OCI-LY7 (cell line): ENCODE measurements around the gene ZNF512. TPM values are rescaled to one million over a fixed set of nuclear protein-coding genes. Genes with fewer than 3 reads are reported as not detected.

Experiments used
- BruUV-seq: library from RNA; stranded (reverse); fragments of 400-500 nt; replicated peaks from 2 replicates; lab custom pipeline; 2021; lab: Mats Ljungman, UMichigan
- CTCF ChIA-PET: fragments of 300-600 bp; sonication (Branson Sonifier 250); formaldehyde crosslinking; loops from one replicate; lab custom pipeline; 2022; ENCODE audit warnings: antibody characterized with exemption; ENCODE audit not compliant: unreplicated experiment; lab: Charles Lee
- POLR2A ChIA-PET: fragments of 300-600 bp; sonication (Branson Sonifier 250); formaldehyde crosslinking; loops from one replicate; lab custom pipeline; 2022; ENCODE audit warnings: antibody characterized with exemption; lab: Charles Lee
- DNase-seq: peaks from one replicate; pipeline ENCODE4 v3.0.0-alpha.2; 2015; ENCODE audit warnings: low spot score
- H2AFZ ChIP-seq: fragments of 200-600 bp; sonication (generic), shearing (Covaris generic); 2 replicates; pipeline ENCODE4 v1.6.1; 2014; ENCODE audit warnings: mild to moderate bottlenecking, antibody characterized with exemption, low read length, moderate library complexity
- H3K27ac ChIP-seq: fragments of 200-600 bp; sonication (generic); 2 replicates; pipeline ENCODE4 v1.5.1; 2014; ENCODE audit warnings: mixed run types, low read depth, mild to moderate bottlenecking, moderate library complexity, low read length, inconsistent platforms; ENCODE audit not compliant: poor library complexity, severe bottlenecking
- H3K36me3 ChIP-seq: fragments of 200-600 bp; sonication (generic); 2 replicates; pipeline ENCODE4 v1.6.1; 2014; ENCODE audit warnings: mild to moderate bottlenecking, antibody characterized with exemption, low read length, moderate library complexity, mixed read lengths; ENCODE audit not compliant: insufficient read depth
- H3K4me1 ChIP-seq: fragments of 200-600 bp; sonication (generic); 2 replicates; pipeline ENCODE4 v1.5.1; 2014; ENCODE audit warnings: mild to moderate bottlenecking, low read length; ENCODE audit not compliant: insufficient read depth, poor library complexity, severe bottlenecking
- H3K4me2 ChIP-seq: fragments of 200-600 bp; sonication (generic); 2 replicates; pipeline ENCODE4 v1.6.1; 2014; ENCODE audit warnings: mild to moderate bottlenecking, low read length
- H3K4me3 ChIP-seq: fragments of 200-600 bp; sonication (generic); 2 replicates; pipeline ENCODE4 v1.5.1; 2014; ENCODE audit warnings: mild to moderate bottlenecking, low read depth, low read length; ENCODE audit not compliant: poor library complexity, severe bottlenecking
- H3K79me2 ChIP-seq: fragments of 200-600 bp; sonication (generic); 2 replicates; pipeline ENCODE4 v1.6.1; 2016; ENCODE audit warnings: low read depth, mild to moderate bottlenecking, low read length, moderate library complexity, mixed read lengths; ENCODE audit not compliant: insufficient read depth
- H3K9me2 ChIP-seq: fragments of 200-600 bp; sonication (generic); 2 replicates; pipeline ENCODE4 v1.6.1; 2016; ENCODE audit warnings: mild to moderate bottlenecking, low read length, mixed read lengths; ENCODE audit not compliant: insufficient read depth
- H3K9me3 ChIP-seq: fragments of 200-600 bp; sonication (generic); 2 replicates; pipeline ENCODE4 v1.6.1; 2014; ENCODE audit warnings: mild to moderate bottlenecking, mixed run types, low read length, mixed read lengths
- H4K20me1 ChIP-seq: fragments of 200-600 bp; sonication (generic); 2 replicates; pipeline ENCODE4 v1.6.1; 2014; ENCODE audit warnings: mild to moderate bottlenecking, antibody characterized with exemption, low read length, moderate library complexity, mixed read lengths; ENCODE audit not compliant: insufficient read depth
- CTCF ChIP-seq: fragments of 200-600 bp; sonication (generic); conservative IDR thresholded peaks from 2 replicates; pipeline ENCODE4 v1.5.1; 2014; ENCODE audit warnings: mild to moderate bottlenecking, antibody characterized with exemption, low read length, moderate library complexity, mixed read lengths
- EZH2phosphoT487 ChIP-seq: fragments of 200-600 bp; sonication (generic); IDR thresholded peaks from 2 replicates; pipeline ENCODE4 v1.6.1; 2018; ENCODE audit warnings: low read depth, borderline replicate concordance, mild to moderate bottlenecking, mixed run types, antibody characterized with exemption, low read length, moderate library complexity, mixed read lengths
- intact Hi-C: fragments of 100-400 bp; cut with micrococcal nuclease; formaldehyde crosslinking; loops from one replicate; pipeline ENCODE4 v1.10.0; 2022; ENCODE audit not compliant: unreplicated experiment
- total RNA-seq, 2 experiments: library from RNA; depleted of rRNA in 1 of 2; stranded (reverse); fragments of >200 nt in 1 of 2; shearing (Covaris generic) in 1 of 2; gene quantifications; 2 replicates each; pipeline ENCODE4 v1.2.3, GENCODE V29; 2014 to 2022

ZNF512 gene
- total RNA-seq, 2 experiments from 2014 or later = 40.7 to 57.8 TPM

DNA sequence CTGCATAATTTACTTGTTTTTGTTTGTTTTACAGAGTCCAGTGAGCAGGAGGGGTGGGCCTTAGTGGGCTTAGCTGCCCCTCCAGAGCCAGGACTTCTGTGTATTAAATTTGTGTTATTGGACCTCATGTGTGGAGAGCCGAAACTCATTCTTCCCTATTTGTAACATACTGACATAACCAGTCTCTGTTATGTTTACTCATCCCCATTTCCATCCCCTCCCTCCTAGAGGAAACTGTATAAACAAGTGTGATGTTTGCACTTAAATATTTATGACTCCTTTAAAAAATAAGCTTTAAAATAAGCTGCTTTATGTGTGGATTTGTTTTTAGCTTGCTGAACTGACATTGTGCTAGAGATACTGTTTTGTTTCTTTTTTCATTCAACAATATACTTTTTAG lies 13.8 kb downstream of the ZNF512 start:
- peaks cover 20% of the 10 kb centered on the region for H3K9me3 ChIP-seq
- no peaks in the 10 kb centered on the region for H3K9me2 ChIP-seq
- H3K36me3 ChIP-seq = peaks cover 83% of the 10 kb centered on the region
- no peak overlapping the region for H3K27ac ChIP-seq
- H3K4me2 ChIP-seq = no peak overlapping the region
- no peaks in the 10 kb centered on the region for H4K20me1 ChIP-seq
- H3K4me1 ChIP-seq = no peaks in the 10 kb centered on the region
- no peak overlapping the region for H3K4me3 ChIP-seq
- H2AFZ ChIP-seq = no peak overlapping the region
- ChIA-PET POLR2A (interaction anchor here (0.7 to 1.5 kb wide), 3 partner anchors 14 to 32 kb away, joined by 3 to 5 read pairs (median 4); partner anchors contain the start of genes CCDC121 and GPN1), CTCF (no interaction called here)
- BruUV-seq = TSS peak; percentile 41
- intact Hi-C loops = no loop called here
- peaks cover 54% of the 10 kb centered on the region for H3K79me2 ChIP-seq
- no peak for DNase-seq
- TF ChIP-seq CTCF = no peak
- TF ChIP-seq EZH2phosphoT487 = no peak

DNA sequence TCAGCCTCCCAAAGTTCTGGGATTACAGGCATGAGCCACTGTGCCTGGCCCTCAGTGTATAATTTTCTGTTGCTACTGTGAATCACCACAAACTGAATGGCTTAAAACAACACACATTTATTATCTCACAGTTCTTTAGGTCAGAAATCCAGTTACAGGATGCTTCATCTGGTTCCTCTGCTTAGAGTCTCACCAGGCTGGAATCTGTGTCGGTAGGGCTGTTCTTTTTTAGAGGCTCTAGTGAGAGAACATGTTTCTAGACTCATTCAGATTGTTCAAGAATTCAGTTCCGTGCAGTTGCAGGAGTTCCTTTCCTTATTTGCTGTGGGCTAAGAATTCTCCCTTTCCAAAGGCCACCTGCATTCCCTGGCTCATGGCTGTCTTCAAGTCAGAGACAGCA lies 23.8 kb downstream of the ZNF512 start:
- H2AFZ ChIP-seq = no peak overlapping the region
- H4K20me1 ChIP-seq = no peaks in the 10 kb centered on the region
- H3K4me2 ChIP-seq = no peak overlapping the region
- H3K4me3 ChIP-seq = no peak overlapping the region
- ChIA-PET POLR2A (no interaction called here), CTCF (no interaction called here)
- TF ChIP-seq EZH2phosphoT487 (no peak), CTCF (no peak)
- no peaks in the 10 kb centered on the region for H3K79me2 ChIP-seq
- no TSS peak for BruUV-seq
- no peaks in the 10 kb centered on the region for H3K4me1 ChIP-seq
- H3K9me2 ChIP-seq = no peaks in the 10 kb centered on the region
- intact Hi-C loops = no loop called here
- H3K36me3 ChIP-seq = peaks cover 83% of the 10 kb centered on the region
- DNase-seq = no peak
- H3K27ac ChIP-seq = no peak overlapping the region
- H3K9me3 ChIP-seq = no peaks in the 10 kb centered on the region

- Histone ChIP-seq H3K9me3 (no peaks in the 10 kb centered on the region), H2AFZ (no peak overlapping the region), H4K20me1 (no peaks in the 10 kb centered on the region), H3K4me2 (no peak overlapping the region), H3K36me3 (peaks cover 87% of the 10 kb centered on the region), H3K27ac (no peak overlapping the region), H3K4me3 (no peak overlapping the region), H3K9me2 (no peaks in the 10 kb centered on the region), H3K79me2 (no peaks in the 10 kb centered on the region), H3K4me1 (no peaks in the 10 kb centered on the region)
- no peak for TF ChIP-seq EZH2phosphoT487
- TF ChIP-seq CTCF = no peak
- intact Hi-C loops = no loop called here
- ChIA-PET CTCF (no interaction called here), POLR2A (interaction anchor here (0.6 to 1.0 kb wide), 4 partner anchors 14 to 1174 kb away, joined by 3 to 4 read pairs (median 4); no protein-coding TSS in a partner anchor)
- BruUV-seq = no TSS peak
- DNase-seq = no peak
Measured at GRCh38 chr2:27613985-27614384, 31.1 kb downstream of the ZNF512 start.
